Mesenchymal stem cell (in vitro differentiated cells and primary cell): Measurements from ENCODE around the gene NAA15. TPM values are rescaled to one million over a fixed set of nuclear protein-coding genes. Genes with fewer than 3 reads are reported as not detected.

Experiments used
- DNase-seq: peaks from one replicate; pipeline ENCODE4 v3.0.0-alpha.2; 2013
- H2AFZ ChIP-seq: one replicate; pipeline ENCODE4 v1.6.1; 2013; ENCODE audit warnings: low read depth, mild to moderate bottlenecking, control low read depth, inconsistent platforms, low read length, moderate library complexity
- H2AK5ac ChIP-seq: 2 replicates; pipeline ENCODE4 v1.6.1; 2013; ENCODE audit warnings: low read length, moderate library complexity, mild to moderate bottlenecking, inconsistent platforms; ENCODE audit not compliant: severe bottlenecking
- H2BK120ac ChIP-seq: one replicate; pipeline ENCODE4 v1.6.1; 2013; ENCODE audit warnings: low read depth, mild to moderate bottlenecking, inconsistent platforms, low read length, moderate library complexity
- H2BK12ac ChIP-seq, 2 experiments: one replicate each; pipeline ENCODE4 v1.6.1; 2013; ENCODE audit warnings: inconsistent platforms in 2 of 2, low read length in 2 of 2, mild to moderate bottlenecking in 2 of 2, moderate library complexity in 2 of 2, control low read depth in 1 of 2
- H2BK15ac ChIP-seq: one replicate; pipeline ENCODE4 v1.6.1; 2013; ENCODE audit warnings: mild to moderate bottlenecking, low read depth, inconsistent platforms; ENCODE audit not compliant: poor library complexity, severe bottlenecking
- H2BK5ac ChIP-seq: 2 replicates; pipeline ENCODE4 v1.6.1; 2013; ENCODE audit warnings: low read depth, mild to moderate bottlenecking, low read length, control low read depth, inconsistent platforms; ENCODE audit not compliant: poor library complexity, severe bottlenecking
- H3K14ac ChIP-seq, 2 experiments: one replicate each; pipeline ENCODE4 v1.6.1; 2013; ENCODE audit warnings: inconsistent platforms in 2 of 2, low read length in 2 of 2, control low read depth in 1 of 2, mild to moderate bottlenecking in 1 of 2, moderate library complexity in 1 of 2
- H3K18ac ChIP-seq, 2 experiments: one replicate each; pipeline ENCODE4 v1.6.1; 2013; ENCODE audit warnings: inconsistent platforms in 2 of 2, low read length in 2 of 2, control low read depth in 1 of 2, low read depth in 1 of 2, mild to moderate bottlenecking in 1 of 2
- H3K23ac ChIP-seq, 2 experiments: one replicate each; pipeline ENCODE4 v1.6.1; 2013; ENCODE audit warnings: inconsistent platforms in 2 of 2, low read length in 2 of 2, mild to moderate bottlenecking in 2 of 2, moderate library complexity in 2 of 2, control low read depth in 1 of 2
- H3K27ac ChIP-seq: 2 replicates; pipeline ENCODE4 v1.5.1; 2013; ENCODE audit warnings: mild to moderate bottlenecking, moderate library complexity, low read length, control low read depth, inconsistent platforms; ENCODE audit not compliant: poor library complexity, severe bottlenecking
- H3K27me3 ChIP-seq, 2 experiments: 2 replicates each; pipeline versions ENCODE4 v1.6.1 to v1.7.0; 2013; ENCODE audit warnings: low read length in 2 of 2, mild to moderate bottlenecking in 2 of 2, moderate library complexity in 2 of 2, control low read depth in 1 of 2, inconsistent platforms in 1 of 2; ENCODE audit not compliant: control insufficient read depth in 1 of 2, insufficient read depth in 1 of 2
- H3K36me3 ChIP-seq, 2 experiments: 2 replicates each; pipeline versions ENCODE4 v1.6.1 to v1.7.0; 2013; ENCODE audit warnings: low read length in 2 of 2, control low read depth in 1 of 2, inconsistent platforms in 1 of 2, low read depth in 1 of 2, mild to moderate bottlenecking in 1 of 2; ENCODE audit not compliant: insufficient read depth in 2 of 2, control insufficient read depth in 1 of 2
- H3K4ac ChIP-seq, 2 experiments: one replicate each; pipeline ENCODE4 v1.6.1; 2013; ENCODE audit warnings: inconsistent platforms in 2 of 2, low read length in 2 of 2, mild to moderate bottlenecking in 2 of 2, moderate library complexity in 2 of 2, control low read depth in 1 of 2, low read depth in 1 of 2
- H3K4me1 ChIP-seq: 2 replicates; pipeline ENCODE4 v1.6.1; 2013; ENCODE audit warnings: low read depth, low read length, control low read depth; ENCODE audit not compliant: control insufficient read depth, insufficient read depth
- H3K4me2 ChIP-seq: 2 replicates; pipeline ENCODE4 v1.6.1; 2013; ENCODE audit warnings: low read length, mild to moderate bottlenecking, inconsistent platforms; ENCODE audit not compliant: poor library complexity, severe bottlenecking
- H3K4me3 ChIP-seq, 2 experiments: 2 replicates each; pipeline versions ENCODE4 v1.5.1 to v1.7.0; 2013; ENCODE audit warnings: low read length in 2 of 2, mild to moderate bottlenecking in 2 of 2, control low read depth in 1 of 2, low read depth in 1 of 2; ENCODE audit not compliant: insufficient read depth in 1 of 2
- H3K79me1 ChIP-seq: replicated peaks from 2 replicates; pipeline ENCODE4 v1.6.1; 2013; ENCODE audit warnings: mild to moderate bottlenecking, control low read depth, low read length, inconsistent platforms; ENCODE audit not compliant: poor library complexity, severe bottlenecking
- H3K9ac ChIP-seq: 2 replicates; pipeline ENCODE4 v1.7.0; 2013; ENCODE audit warnings: mild to moderate bottlenecking, low read length, moderate library complexity
- H3K9me3 ChIP-seq: 2 replicates; pipeline ENCODE4 v1.7.0; 2013; ENCODE audit warnings: mild to moderate bottlenecking, low read length; ENCODE audit not compliant: control insufficient read depth
- H4K8ac ChIP-seq: one replicate; pipeline ENCODE4 v1.6.1; 2013; ENCODE audit warnings: inconsistent platforms, mild to moderate bottlenecking, low read length, moderate library complexity
- H4K91ac ChIP-seq: one replicate; pipeline ENCODE4 v1.6.1; 2013; ENCODE audit warnings: mild to moderate bottlenecking, low read length, inconsistent platforms
- WGBS: methylation state at CpG from one replicate; pipeline ENCODE4 v1.1.7; 2013; ENCODE audit warnings: mixed read lengths; 5-methylcytosine and 5-hydroxymethylcytosine counted together
- small RNA-seq: library from polyadenylated mRNA; stranded (forward); fragments of <200 nt; extraction: miRNeasy Mini kit (QIAGEN cat#:217004); gene quantifications from one replicate; pipeline ENCODE3, GENCODE V24; 2013; ENCODE audit warnings: low read depth

Gene NAA15

GRCh38 chr4:139469216-139469615 lies 167.9 kb downstream of the NAA15 start:
- peaks cover 25% of the 10 kb centered on the region for H3K79me1 ChIP-seq
- no peak overlapping the region for H3K23ac ChIP-seq
- DNase-seq = no peak
- H3K4ac ChIP-seq = no peak overlapping the region
- no peak overlapping the region for H2BK5ac ChIP-seq
- no peak overlapping the region for H4K8ac ChIP-seq
- H2BK15ac ChIP-seq = no peak overlapping the region
- peaks cover 8 to 16% of the 10 kb centered on the region in 2 experiments for H3K36me3 ChIP-seq
- 89% methylated on average over 2 of the region's 2 CpGs for whole genome bisulfite sequencing
- H3K4me1 ChIP-seq = no peaks in the 10 kb centered on the region
- H3K4me2 ChIP-seq = no peak overlapping the region
- no peak overlapping the region for H2BK12ac ChIP-seq
- no peaks in the 10 kb centered on the region for H3K27me3 ChIP-seq
- H2AK5ac ChIP-seq = no peak overlapping the region
- no peak overlapping the region for H4K91ac ChIP-seq
- no peak overlapping the region for H3K4me3 ChIP-seq
- no peak overlapping the region for H3K18ac ChIP-seq
- H2AFZ ChIP-seq = no peak overlapping the region
- no peak overlapping the region for H3K27ac ChIP-seq
- H3K14ac ChIP-seq = no peak overlapping the region
- H3K9me3 ChIP-seq = peaks cover 4% of the 10 kb centered on the region
- no peak overlapping the region for H2BK120ac ChIP-seq
- H3K9ac ChIP-seq = no peak overlapping the region

Small RNA genes lying within 50 kb of the gene (small RNA-seq; reads per million reads assigned to genes)
- gene RF01225 = not detected
- not detected for gene RNU6-1074P
- gene RNU6-1214P = not detected
